T-helper 17 cell (primary cell): ENCODE results near the gene HNRNPA1. TPM values are rescaled to one million over a fixed set of nuclear protein-coding genes. Genes with fewer than 3 reads are reported as not detected.
"Not testable (repeated sequence)": the region's sequence is repeated elsewhere in the genome, so short reads cannot be mapped to it uniquely, and the experiment has no call there.

Experiments used
- ATAC-seq: fragments of 150-1000 bp; cut with Tn5 transposase; 2 replicates; pipeline ENCODE4 v1.10.0; 2021; ENCODE audit warnings: mild to moderate bottlenecking, moderate library complexity
- DNase-seq, 3 donors: peaks; one replicate each; pipeline versions ENCODE4 v3.0.0 to v3.0.0-alpha.2; 2020 to 2021
- H3K9me3 ChIP-seq: one replicate; pipeline ENCODE4 v1.7.0; 2013; ENCODE audit warnings: low read length, mild to moderate bottlenecking; ENCODE audit not compliant: control insufficient read depth, poor library complexity, severe bottlenecking
- H3K27ac Mint-ChIP-seq: one replicate; pipeline ENCODE4 v1.8.0; 2022; ENCODE audit warnings: mild to moderate bottlenecking, moderate library complexity, mixed read lengths
- H3K27me3 Mint-ChIP-seq: one replicate; pipeline ENCODE4 v1.8.0; 2022; ENCODE audit warnings: mixed read lengths
- H3K36me3 Mint-ChIP-seq: one replicate; pipeline ENCODE4 v1.8.0; 2022; ENCODE audit warnings: low read depth, mixed read lengths
- H3K4me1 Mint-ChIP-seq: one replicate; pipeline ENCODE4 v1.8.0; 2022; ENCODE audit warnings: mild to moderate bottlenecking, mixed read lengths
- H3K4me3 Mint-ChIP-seq: one replicate; pipeline ENCODE4 v1.8.0; 2022; ENCODE audit warnings: mild to moderate bottlenecking, moderate library complexity, mixed read lengths
- total RNA-seq, 4 donors: library from RNA in 2 of 4; stranded (reverse) in 2 of 4; gene quantifications; one replicate each; pipeline ENCODE4 v1.2.3 and lab custom pipeline; 2022 to 2026

The HNRNPA1 gene
- total RNA-seq, 2 donors from 2014 or later = 1,531 to 1,582 TPM

DNA sequence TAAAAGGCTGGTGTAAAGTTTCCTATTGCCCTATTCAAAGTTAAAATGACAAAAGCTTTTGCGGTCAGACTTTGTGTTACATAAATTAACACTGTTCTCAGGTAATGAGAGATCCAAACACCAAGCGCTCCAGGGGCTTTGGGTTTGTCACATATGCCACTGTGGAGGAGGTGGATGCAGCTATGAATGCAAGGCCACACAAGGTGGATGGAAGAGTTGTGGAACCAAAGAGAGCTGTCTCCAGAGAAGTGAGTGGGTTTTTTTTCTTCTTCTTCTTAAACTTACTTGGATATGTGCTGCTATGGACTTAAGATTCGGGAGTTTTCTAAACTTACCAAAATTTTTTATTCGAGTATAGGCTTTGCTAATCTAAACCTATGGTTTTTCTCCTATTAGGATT is 1.2 kb downstream of the HNRNPA1 start:
- H3K36me3 Mint-ChIP-seq = peaks cover 14% of the 10 kb centered on the region
- peaks cover 48% of the 10 kb centered on the region for H3K4me1 Mint-ChIP-seq

DNA sequence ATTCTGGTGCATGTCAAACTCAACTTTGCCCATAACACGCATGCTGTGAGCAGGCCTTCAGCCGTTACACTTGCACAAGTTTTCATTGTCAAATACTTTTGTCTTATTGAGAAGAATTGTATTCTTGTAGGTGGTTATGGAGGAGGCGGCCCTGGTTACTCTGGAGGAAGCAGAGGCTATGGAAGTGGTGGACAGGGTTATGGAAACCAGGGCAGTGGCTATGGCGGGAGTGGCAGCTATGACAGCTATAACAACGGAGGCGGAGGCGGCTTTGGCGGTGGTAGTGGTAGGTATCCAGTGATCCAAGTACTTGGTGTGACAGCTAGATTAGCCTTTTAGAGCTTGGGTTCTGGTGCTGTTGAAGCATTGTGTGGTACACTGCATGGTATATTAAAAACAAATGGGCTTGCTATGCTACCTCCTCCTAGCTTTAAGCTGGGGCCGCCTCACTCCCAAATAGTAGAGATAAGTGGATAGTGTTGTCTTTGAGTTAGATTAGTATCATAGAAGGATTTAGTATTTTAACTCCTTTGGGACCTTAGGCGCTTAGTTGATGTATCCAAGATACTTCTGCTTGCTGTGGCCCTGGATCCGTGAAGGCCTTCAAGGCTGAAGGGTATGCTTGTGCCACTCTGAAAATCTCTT is 2.5 kb downstream of the HNRNPA1 start:
- Mint-ChIP-seq H3K27ac (no peak overlapping the region), H3K36me3 (peaks cover 14% of the 10 kb centered on the region), H3K4me3 (no peak overlapping the region), H3K27me3 (no peaks in the 10 kb centered on the region), H3K4me1 (peaks cover 50% of the 10 kb centered on the region)
- H3K9me3 ChIP-seq = peaks cover 5% of the 10 kb centered on the region
- no peak for ATAC-seq
- no peak for DNase-seq

More for the DNA sequence above, 1.2 kb downstream of the HNRNPA1 start:
- not testable (repeated sequence) for DNase-seq, H3K4me3 Mint-ChIP-seq, H3K27me3 Mint-ChIP-seq, H3K9me3 ChIP-seq, H3K27ac Mint-ChIP-seq, ATAC-seq

DNA sequence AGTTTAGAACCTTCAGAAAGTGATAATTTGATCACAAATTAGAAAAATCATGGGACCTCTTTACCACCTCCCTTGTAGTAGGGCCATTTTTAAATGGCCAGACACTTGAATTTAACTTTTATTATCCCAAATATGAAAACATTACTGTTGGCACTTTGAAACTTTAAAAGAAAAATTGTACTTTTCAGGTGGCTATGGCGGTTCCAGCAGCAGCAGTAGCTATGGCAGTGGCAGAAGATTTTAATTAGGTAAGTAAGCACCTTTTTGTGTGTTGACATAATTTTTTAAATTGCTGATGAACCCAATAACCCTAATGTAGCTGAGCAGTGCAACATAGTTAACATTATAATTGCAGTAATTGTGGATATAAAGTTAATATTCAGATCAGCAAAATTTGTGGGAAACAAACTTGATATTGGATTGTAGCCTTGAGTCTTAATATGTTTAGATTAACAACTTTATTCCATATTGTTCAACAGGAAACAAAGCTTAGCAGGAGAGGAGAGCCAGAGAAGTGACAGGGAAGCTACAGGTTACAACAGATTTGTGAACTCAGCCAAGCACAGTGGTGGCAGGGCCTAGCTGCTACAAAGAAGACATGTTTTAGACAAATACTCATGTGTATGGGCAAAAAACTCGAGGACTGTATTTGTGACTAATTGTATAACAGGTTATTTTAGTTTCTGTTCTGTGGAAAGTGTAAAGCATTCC is 3.7 kb downstream of the HNRNPA1 start:
- not testable (repeated sequence) for H3K27ac Mint-ChIP-seq

DNA sequence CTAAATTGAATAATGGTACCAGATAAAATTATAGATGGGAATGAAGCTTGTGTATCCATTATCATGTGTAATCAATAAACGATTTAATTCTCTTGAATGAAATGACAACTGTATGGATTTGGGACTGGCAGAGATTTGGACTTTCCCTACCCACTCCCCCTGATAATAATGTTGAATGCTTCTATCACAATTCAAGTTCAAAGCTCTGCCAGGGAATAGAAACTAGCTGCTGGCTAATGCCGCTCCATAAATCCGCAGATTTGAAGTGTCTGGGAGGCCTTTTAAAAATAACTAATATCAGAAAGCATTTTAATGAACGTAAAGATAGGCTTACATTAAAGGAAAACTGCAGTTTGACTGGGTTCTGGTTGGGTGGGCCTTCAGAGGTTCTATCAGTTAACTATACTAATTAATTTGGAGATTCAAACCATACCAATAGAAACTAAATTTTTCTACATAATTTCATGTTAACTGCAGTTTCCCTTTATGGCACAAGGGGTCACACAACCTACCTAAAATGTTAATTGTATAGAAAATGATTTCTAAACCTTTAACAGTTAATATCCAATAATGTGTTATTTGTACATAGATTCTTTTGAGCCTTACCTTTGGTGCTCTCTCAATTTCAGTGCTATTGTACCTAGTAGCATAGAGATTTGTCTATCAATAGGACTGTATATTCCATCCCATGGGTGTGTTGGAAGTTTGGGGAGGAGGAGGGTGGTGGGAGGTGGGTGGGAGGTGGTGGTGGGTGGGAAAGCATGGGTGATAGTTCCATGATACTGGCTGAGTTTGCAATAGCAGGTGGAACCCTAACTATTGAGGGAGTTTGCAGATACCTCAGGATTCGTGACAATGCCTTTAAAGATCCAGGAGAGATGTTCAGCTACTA is 4.9 kb downstream of the HNRNPA1 start:
- H3K27ac Mint-ChIP-seq = no peak overlapping the region
- peaks cover 5% of the 10 kb centered on the region for H3K9me3 ChIP-seq
- H3K36me3 Mint-ChIP-seq = peaks cover 14% of the 10 kb centered on the region
- DNase-seq = no peak
- H3K4me3 Mint-ChIP-seq = peak overlapping the region; percentile 55
- no peak for ATAC-seq
- H3K4me1 Mint-ChIP-seq = peaks cover 43% of the 10 kb centered on the region
- H3K27me3 Mint-ChIP-seq = no peaks in the 10 kb centered on the region

More for the DNA sequence above, 3.7 kb downstream of the HNRNPA1 start:
- not testable (repeated sequence) for ATAC-seq, DNase-seq, H3K4me3 Mint-ChIP-seq, H3K27me3 Mint-ChIP-seq, H3K9me3 ChIP-seq
- Mint-ChIP-seq H3K4me1 (peaks cover 43% of the 10 kb centered on the region), H3K36me3 (peaks cover 14% of the 10 kb centered on the region)

DNA sequence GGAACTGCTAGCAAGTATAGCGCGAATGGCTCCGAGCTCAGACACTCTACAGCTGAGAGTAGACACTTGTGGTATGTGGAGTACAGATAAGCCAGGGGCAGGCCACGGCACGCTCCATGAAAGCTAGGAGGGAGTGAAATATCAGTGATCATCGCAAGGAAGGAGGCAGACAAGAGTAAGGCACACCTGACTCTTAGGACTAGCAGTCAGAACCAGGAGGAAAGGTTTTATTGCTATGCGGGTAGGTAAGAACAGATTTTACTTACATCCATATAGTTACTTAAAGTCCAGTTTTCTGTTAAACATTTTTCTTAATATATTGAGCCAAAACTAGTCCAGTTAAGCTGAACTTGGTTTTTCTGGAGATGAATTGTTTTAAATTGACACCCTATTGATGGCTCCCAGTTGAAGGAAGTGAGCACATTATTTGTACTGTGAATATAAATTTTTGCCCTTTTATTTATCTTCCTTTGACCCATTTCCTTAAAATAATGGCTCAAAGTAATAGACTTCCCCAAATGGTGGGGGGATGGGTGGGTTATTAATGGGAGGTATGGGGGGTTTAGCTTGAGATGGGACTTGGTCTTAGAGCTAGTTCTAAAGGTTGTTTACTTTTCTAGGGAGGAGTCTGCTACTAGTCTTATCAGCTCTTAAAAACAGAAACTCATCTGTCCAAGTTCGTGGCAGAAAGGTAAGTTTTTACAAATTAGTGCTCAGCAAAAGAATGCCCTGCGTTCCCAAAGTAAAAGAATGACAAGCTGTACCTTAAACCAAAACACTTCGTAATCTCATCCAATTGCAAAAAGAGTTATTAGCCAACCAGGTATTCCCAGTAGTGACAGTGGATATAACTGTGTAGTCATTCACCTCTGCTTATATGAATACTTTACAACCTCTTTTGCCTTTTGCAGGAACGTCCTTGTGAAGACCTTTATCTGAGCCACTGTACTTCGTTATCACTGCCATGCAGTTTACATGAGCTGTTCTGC is 5.8 kb downstream of the HNRNPA1 start:
- peaks cover 4% of the 10 kb centered on the region for H3K9me3 ChIP-seq
- Mint-ChIP-seq H3K4me3 (peak overlapping the region; percentile 55), H3K27me3 (no peaks in the 10 kb centered on the region), H3K36me3 (peaks cover 14% of the 10 kb centered on the region), H3K27ac (no peak overlapping the region), H3K4me1 (peaks cover 42% of the 10 kb centered on the region)
- DNase-seq (no peak), ATAC-seq (no peak)

DNA sequence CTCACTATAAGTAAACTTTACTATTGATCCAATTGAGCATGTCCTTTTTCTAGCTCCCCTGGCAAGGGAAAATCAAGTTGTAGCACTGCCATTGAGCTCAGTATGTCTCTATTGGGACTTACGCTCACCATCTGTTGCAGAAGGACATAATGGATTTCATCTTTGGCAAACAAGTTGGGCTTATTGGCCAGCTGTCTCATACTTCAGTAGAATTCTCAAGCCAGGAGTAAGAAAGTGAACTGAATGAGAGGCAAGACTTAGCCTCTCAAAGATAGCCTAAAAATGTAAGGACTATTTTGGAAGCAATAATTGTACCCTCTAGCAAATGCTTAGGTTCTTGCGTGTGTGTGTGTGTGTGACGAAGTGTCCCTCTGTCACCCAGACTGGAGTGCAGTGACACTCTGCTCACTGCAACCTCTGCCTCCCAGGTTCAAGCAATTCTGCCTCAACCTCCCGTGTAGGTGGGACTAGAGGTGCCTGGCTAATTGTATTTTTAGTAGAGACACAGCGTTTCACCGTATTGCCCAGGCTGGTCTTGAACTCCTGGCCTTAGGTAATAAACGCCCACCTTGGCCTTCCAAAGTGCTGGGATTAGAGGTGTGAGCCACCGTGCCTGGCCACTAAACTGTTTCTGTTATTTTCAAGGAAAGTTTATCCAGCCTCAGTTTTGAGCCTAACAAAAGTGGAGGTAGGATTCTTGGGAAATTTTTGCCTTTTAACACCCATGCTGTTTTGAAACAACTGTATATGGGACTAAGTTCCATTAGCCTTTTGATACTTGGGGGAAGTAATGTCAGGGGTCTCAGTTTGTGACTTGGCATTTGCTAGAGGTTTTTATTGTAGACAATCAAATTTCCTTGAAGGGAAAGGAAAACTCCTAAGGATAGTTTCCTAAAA is 7.0 kb downstream of the HNRNPA1 start:
- H3K27ac Mint-ChIP-seq = no peak overlapping the region
- ATAC-seq (no peak), DNase-seq (no peak)
- H3K4me1 Mint-ChIP-seq = peaks cover 36% of the 10 kb centered on the region
- H3K9me3 ChIP-seq = no peaks in the 10 kb centered on the region
- H3K4me3 Mint-ChIP-seq = no peak overlapping the region
- peaks cover 12% of the 10 kb centered on the region for H3K36me3 Mint-ChIP-seq
- no peaks in the 10 kb centered on the region for H3K27me3 Mint-ChIP-seq

DNA sequence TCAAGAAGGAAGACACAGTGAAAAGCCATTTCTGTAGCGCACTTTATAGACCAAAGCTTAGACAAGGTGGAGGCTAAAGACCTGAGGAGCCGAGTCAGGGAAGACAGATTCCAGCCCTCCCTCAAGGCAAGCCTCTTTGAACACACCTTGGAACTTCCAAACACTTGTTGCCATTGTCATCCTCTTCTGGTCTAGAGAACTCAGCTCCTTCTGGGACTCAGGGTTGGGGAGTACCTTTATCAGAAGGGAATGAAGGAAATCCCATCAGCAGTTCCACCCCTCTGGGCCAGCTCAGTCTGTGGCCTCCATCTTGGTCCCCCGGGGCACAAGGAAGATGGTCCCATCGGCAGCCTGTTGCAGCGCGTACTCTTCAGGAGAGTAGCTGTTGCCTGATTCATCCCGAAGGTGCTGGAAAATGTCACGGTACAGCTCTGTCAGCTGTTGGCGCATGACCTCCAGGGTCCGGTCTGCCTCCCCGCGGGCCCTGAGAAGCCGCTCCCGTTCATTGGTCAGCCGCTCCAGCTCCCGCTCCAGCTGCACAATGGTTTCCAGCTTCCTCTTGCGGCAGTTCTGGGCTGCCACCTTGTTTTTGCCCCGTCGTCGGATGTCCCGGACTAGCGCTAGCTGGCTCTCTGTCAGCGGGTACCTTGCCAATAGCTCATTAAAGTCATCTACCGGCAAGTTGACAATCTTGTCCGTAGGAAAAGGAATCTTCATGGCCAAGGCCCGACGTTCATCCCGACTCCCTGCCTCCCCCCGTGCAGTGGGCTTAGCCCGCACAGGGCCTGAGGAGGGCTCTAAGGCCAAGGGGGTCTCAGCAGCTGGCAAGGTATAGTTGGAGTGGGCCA is 11.8 kb downstream of the HNRNPA1 start:
- Mint-ChIP-seq H3K27ac (no peak overlapping the region), H3K27me3 (peaks cover 5% of the 10 kb centered on the region), H3K4me1 (peaks cover 6% of the 10 kb centered on the region), H3K4me3 (no peak overlapping the region), H3K36me3 (peaks cover 2% of the 10 kb centered on the region)
- DNase-seq = no peak
- no peaks in the 10 kb centered on the region for H3K9me3 ChIP-seq
- no peak for ATAC-seq

DNA sequence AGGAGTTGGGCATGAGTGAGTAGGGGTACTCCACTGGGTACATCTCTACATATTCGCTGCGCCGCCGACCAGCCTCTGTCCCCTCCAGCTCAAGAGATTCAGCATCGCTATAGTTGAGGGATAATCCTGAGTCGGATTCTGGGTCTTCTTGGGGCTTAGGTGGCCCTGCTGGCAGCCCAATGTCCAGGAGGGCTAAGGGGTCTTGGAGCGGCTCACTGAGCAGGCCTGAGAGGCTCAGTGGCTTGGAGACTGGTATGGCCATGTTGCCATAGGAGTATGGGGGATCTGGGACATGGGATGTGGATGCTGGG is 12.4 kb downstream of the HNRNPA1 start:
- ATAC-seq = no peak
- no peaks in the 10 kb centered on the region for H3K9me3 ChIP-seq
- no peak overlapping the region for H3K4me3 Mint-ChIP-seq
- H3K27me3 Mint-ChIP-seq = peaks cover 8% of the 10 kb centered on the region
- H3K36me3 Mint-ChIP-seq = peaks cover 2% of the 10 kb centered on the region
- DNase-seq = no peak
- H3K4me1 Mint-ChIP-seq = peaks cover 3% of the 10 kb centered on the region
- H3K27ac Mint-ChIP-seq = peak overlapping the region; percentile 29

DNA sequence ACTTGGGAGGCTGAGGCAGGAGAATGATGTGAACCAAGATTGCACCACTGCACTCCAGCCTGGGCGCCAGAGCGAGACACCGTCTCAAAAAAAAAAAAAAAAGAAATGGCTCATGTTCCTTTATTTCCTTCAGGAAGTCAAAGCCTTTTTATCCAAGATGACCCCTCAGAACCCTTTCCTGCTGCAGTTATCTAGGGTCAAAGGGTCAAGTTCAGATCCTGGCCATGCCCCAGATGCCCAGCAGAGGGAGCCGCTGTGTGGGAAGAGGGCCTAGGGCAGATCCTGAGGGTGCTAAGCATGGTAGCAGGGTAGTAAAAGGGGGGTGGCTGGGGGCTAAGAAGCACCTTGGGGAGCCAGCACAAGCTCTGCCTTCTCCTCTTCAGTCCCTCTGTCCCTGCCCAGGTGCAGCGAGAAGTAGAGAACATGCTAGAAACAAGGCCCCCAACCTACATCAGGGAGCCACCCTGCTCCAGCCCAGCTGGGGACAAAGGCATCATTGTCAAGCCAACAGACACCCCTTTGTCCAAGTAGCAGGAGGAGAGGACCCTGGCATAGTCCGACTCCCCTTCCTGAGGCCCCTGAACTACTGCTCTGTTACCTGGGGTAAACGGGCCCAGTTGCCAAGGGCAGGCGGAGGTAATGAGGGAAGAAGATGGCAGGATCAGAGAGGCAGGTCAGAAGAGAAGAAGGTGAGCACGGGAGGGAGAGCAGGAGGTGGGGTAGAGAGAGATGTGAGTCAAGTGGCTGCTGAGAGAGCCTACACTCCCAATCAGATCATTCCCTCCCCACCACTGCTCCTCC is 13.8 kb downstream of the HNRNPA1 start:
- Mint-ChIP-seq H3K4me3 (no peak overlapping the region), H3K27me3 (peaks cover 18% of the 10 kb centered on the region), H3K4me1 (peaks cover 8% of the 10 kb centered on the region), H3K36me3 (peaks cover 2% of the 10 kb centered on the region), H3K27ac (no peak overlapping the region)
- peak in 2 of 3 donors; percentile 27 to 40 for DNase-seq
- H3K9me3 ChIP-seq = no peaks in the 10 kb centered on the region
- ATAC-seq = peak; percentile 68

DNA sequence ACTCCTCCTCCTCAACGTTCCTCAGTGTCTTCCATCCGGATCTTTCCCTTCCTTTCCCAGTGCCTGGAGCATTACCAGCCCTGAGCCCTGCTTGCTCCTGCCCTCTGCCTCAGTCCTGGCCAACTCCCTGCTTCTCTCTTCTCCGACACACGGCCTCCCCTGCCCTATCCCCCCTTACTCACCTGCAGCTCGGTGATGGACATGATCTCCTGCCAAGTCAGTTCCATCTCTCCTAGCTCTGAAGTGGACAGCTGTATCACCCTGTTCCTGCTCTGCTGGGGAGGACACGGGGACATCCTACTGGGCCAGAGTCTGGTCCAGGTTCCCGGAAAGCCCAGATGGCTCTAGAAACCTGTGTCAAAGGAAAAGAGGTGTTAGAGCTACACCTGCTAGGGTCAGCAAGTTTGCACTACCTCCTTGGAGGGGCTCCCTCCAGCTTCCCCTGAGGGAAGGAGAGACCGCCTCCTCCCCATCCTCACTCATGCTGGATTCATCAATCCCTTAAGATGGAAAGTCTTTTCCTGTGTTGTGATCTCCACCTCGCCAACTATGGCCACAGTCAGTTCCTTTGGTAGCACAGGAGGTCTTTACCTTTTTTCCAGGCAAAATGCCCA is 14.5 kb downstream of the HNRNPA1 start:
- H3K27ac Mint-ChIP-seq = no peak overlapping the region

More for the DNA sequence above, 14.5 kb downstream of the HNRNPA1 start:
- DNase-seq = no peak
- Mint-ChIP-seq H3K36me3 (peaks cover 4% of the 10 kb centered on the region), H3K4me1 (peaks cover 14% of the 10 kb centered on the region), H3K27me3 (peaks cover 25% of the 10 kb centered on the region), H3K4me3 (no peak overlapping the region)
- ATAC-seq = no peak
- no peaks in the 10 kb centered on the region for H3K9me3 ChIP-seq
